ENCODE data around the gene NWD2.

GRCh38 chr4:37220685-37221084, 23.9 kb upstream of the NWD2 start:
- no peak for TF ChIP-seq CAMTA2 (CRISPR knock-in tag; conservative IDR thresholded peaks at IDR 0.05)
- TF ChIP-seq, protein P1, sequence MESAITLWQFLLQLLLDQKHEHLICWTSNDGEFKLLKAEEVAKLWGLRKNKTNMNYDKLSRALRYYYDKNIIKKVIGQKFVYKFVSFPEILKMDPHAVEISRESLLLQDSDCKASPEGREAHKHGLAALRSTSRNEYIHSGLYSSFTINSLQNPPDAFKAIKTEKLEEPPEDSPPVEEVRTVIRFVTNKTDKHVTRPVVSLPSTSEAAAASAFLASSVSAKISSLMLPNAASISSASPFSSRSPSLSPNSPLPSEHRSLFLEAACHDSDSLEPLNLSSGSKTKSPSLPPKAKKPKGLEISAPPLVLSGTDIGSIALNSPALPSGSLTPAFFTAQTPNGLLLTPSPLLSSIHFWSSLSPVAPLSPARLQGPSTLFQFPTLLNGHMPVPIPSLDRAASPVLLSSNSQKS (CRISPR knock-in tag; IDR thresholded peaks at IDR 0.05) = no peak
- TF ChIP-seq FOXJ3 (CRISPR knock-in tag; IDR thresholded peaks at IDR 0.05) = no peak
- no peak for TF ChIP-seq ZBTB11 (CRISPR knock-in tag; IDR thresholded peaks at IDR 0.05)
- no peak for TF ChIP-seq EP300 (IDR thresholded peaks at IDR 0.05; ENCODE audit: low read length)
- no peak for TF ChIP-seq SMARCA5 (IDR thresholded peaks at IDR 0.05)
- no peak for TF ChIP-seq CTCF (IDR thresholded peaks at IDR 0.05 in 2 of 3, conservative IDR thresholded peaks at IDR 0.05 in 1 of 3; ENCODE audit: insufficient read depth in 2 of 3, low read depth in 1 of 3, low read length in 3 of 3)
- no peak for TF ChIP-seq ATF3 (IDR thresholded peaks at IDR 0.05)
- TF ChIP-seq ATF3 (CRISPR knock-in tag; conservative IDR thresholded peaks at IDR 0.05) = no peak
- TF ChIP-seq TAF1 (IDR thresholded peaks at IDR 0.05; ENCODE audit: control insufficient read depth, extremely low read depth, insufficient read depth, low read length, severe bottlenecking) = no peak
- TF ChIP-seq NFE2L1 (tag; IDR thresholded peaks at IDR 0.05; ENCODE audit: borderline replicate concordance, low read depth) = no peak
- TF ChIP-seq CREB5 (CRISPR knock-in tag; IDR thresholded peaks at IDR 0.05) = no peak
- TF ChIP-seq ID3 (CRISPR knock-in tag; IDR thresholded peaks at IDR 0.05) = no peak
- no peak for TF ChIP-seq ID3 (tag; IDR thresholded peaks at IDR 0.05)
